ENCODE measurements around the gene STPG3.

STPG3 gene
- total RNA-seq = 0 to 2.5 (median 0) reads per million in 3 experiments

DNA sequence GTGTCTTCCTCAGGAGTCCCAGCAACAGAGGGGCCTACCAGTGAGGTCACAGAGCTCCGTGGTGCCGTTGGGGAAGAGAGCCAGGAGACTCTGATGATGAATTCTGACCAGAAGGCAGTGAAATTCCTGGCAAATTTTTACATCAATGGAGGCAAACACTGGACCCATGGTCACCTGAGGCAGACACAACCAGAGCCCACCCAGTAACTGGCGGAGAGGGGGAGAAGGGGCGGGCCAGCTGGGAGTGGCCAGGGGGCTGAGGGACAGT lies at the start of gene STPG3:
Gene STPG3, plus strand, starts transcription at position 93 of the 268 bp plus-strand sequence. Its CDS starts 1 bp downstream, at position 94.
- DNase-seq = no peak

DNA sequence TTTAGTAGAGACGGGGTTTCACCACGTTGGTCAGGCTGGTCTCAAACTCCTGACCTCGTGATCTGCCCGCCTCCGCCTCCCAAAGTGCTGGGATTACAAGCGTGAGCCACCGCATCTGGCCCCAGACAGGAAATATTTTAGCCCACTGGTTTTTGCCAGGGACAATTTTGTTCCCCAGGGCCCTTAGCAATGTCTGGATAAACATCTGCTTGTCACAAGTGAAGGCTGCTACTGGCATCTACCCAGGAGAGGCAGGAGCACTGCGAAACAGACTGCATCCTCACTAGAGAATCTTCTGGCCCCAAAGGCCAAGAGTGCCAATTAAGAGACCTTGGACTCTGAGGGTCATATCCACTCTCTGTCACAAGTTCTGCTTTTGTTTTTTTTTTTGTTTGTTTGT lies 48.1 kb upstream of the STPG3 start:
- no peak for DNase-seq

DNA sequence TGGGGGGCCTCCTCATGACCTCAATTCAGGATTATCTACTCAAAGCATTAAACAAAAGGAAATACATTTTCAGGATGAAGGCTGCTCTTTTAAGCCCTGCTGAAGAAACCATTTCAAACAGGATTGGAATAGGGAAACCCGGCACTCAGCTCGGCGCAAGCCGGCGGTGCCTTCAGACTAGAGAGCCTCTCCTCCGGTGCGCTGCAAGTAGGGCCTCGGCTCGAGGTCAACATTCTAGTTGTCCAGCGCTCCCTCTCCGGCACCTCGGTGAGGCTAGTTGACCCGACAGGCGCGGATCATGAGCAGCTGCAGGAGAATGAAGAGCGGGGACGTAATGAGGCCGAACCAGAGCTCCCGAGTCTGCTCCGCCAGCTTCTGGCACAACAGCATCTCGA lies 46.4 kb upstream of the STPG3 start:
- DNase-seq = no peak

DNA sequence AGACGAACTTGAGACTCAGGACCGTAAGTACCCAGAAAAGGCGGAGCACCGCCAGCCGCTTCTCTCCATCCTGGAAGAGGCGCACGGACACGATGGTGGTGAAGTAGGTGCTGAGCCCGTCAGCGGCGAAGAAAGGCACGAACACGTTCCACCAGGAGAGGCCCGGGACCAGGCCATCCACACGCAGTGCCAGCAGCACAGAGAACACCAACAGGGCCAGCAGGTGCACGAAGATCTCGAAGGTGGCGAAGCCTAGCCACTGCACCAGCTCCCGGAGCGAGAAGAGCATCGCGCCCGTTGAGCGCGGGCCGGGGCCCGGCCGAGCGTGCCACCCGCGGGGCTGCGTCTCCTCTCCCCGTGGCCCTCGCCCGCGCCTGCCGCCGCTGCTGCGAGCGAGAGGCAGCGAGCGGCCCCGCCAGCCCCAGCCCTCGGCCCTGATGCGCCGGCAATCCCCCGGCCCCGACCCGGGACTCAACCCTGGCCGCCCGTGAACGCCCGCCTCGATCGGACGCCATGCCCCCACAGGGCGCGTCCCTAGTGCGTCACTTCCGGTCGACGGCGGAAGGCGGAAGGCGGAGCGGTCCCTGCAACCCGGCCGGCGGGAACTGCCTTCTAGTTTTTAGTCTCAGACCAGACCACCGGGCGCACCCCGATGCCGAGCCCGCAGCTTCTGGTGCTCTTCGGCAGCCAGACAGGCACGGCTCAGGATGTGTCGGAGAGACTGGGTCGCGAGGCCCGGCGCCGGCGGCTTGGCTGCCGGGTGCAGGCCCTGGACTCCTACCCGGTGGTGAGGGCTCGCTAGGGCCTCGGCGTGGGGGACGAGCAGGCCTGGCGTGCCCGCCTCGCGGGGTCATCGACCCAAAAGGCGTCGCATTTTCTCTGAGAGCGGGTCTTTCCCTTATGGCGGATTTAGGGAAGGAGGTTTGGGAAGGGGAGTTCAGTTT lies 45.7 kb upstream of the STPG3 start, which contains the start of the genes NDOR1 and TMEM203:
Gene NDOR1, plus strand, starts transcription at position 575 of the 944 bp plus-strand sequence. Its CDS starts 78 bp downstream, at position 653.
Gene TMEM203, minus strand, starts transcription at position 523 of the 944 bp plus-strand sequence. Its CDS starts 234 bp downstream, at position 289.
- peak; percentile 89 for DNase-seq

DNA sequence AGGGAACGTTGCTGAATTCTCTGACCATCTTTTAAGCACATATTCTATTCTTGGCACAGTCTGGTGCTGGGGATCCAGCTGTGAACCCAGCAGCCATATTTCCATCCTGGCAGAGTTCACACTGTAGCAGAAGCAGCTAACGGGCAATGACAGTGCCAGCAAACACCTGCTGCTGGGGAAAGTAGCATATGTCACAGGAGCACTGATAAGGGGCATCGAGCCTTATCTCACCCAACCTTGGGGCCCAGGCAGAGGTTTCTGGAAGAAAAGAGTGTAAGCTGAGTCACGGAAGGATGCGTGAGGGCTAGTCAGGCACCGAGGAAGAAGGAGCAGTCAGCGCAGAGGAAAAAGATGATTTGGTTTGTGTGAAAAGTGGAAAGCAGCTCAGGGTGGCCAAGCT lies 44.5 kb upstream of the STPG3 start:
- DNase-seq = no peak

DNA sequence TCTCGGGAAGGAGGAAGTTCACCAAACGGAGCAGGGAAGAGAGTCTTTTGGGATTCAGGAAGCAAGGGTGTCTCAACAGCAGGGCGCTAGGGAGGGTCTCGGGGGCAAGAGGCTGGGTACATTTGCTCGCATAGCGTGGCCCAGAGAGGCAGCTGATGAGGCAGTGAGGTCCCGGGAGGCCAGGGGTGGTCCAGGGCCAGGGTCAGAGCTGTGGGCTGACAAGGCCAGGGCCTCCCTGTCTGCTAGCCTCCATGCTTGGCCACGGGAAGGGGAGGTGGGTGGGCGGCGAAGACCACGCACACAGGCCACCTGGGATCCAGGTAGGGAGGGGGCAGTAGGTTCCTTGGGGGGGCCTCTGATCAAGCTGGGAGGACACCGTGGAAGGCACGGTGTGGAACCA lies 39.6 kb upstream of the STPG3 start:
- DNase-seq = no peak

DNA sequence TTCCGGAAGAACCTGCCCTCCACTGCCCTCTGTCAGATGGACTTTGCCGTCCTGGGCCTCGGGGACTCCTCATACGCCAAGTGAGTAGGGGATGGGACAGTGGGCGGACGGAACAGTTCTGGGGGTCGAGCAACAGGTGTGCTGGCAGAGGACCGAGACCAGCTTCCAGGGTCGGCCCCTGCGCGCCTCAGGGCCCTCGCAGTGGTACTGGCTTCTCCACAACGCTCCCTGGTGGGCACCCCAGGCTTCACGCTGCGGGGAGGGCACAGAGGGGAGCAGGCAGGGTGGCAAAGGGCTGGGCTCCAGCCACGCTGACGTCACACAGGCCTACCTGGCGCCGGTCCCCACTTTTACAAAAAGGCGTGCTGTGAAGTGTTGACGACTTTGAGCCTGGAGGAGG lies 38.6 kb upstream of the STPG3 start:
- no peak for DNase-seq

DNA sequence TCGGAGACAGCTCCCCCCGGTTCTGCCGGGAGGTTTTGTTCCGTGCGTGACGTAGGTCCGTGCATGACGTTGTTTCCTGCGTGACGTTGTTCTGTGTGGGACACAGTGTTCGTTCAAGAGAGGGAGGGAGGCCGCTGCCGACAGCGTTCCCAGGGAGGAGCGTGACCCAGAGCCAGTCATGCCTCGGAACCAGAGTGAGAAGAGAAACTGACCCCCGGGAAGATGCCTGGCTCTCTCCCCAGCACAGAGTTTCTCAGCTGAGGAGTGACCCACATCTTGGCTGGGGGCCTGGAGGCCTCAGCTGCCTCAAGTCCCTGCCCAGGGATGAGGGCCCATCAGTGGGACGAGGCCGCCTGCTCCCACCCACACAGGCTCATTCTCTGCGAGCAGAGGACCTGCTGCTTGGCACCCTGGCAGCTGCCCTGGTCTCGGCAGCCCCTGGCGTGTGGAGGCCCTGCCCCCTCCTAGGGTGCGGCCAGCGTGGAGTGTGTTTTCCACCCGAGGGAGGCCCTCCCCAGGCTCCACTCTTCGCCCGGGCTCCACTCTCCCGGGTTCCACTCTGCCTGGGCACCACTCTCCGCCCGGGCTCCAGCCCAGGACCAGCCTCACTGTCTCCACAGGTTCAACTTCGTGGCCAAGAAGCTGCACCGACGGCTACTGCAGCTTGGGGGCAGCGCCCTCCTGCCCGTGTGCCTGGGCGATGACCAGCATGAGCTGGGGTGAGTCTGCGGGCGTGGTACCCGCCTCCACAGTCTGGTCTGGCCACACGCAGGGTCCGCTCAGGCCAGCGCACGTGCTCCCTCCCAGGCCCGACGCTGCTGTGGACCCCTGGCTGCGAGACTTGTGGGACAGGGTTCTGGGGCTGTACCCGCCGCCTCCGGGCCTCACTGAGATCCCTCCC lies 37.7 kb upstream of the STPG3 start:
- no peak for DNase-seq

DNA sequence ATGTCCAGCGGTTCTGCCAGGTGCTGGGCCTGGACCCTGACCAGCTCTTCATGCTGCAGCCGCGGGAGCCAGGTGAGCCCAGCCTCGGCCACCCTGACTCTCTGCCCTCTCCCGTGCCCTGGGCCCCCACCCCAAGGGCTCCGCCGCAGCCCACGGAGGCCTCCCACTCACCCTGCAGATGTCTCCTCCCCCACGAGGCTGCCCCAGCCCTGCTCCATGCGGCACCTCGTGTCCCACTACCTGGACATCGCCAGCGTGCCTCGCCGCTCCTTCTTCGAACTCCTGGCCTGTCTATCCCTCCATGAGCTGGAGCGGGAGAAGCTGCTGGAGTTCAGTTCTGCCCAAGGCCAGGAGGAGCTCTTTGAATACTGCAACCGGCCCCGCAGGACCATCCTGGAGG lies 36.5 kb upstream of the STPG3 start:
- no peak for DNase-seq

DNA sequence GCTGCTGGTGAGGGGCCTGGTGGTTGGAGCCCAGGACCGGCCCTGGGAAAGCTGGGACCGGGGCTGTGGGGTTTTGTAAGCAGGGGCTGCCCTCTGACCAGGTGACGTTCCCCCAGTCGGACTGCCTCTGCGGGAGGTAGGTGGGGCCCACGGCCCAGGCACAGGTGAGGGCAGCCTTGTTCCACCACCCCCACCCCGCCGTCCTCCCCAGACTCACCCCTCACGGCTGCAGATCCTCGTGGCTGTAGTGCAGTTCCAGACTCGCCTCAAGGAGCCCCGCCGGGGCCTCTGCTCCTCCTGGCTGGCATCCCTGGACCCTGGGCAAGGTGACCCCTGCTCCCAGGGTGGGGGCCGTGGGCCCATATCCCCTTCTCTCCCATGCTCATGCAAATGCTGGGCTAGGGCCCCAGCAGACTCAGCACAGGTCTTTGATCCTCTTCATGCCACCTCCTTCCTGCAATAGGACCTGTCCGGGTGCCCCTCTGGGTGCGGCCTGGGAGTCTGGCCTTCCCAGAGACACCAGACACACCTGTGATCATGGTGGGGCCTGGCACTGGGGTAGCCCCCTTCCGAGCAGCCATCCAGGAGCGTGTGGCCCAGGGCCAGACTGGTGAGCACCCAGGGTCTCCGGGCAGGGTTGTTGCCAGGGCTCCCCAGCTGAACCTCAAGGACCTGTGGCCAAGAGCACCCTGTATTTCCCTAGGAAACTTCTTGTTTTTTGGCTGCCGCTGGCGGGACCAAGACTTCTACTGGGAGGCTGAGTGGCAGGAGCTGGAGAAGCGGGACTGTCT lies 35.7 kb upstream of the STPG3 start:
- no peak for DNase-seq

DNA sequence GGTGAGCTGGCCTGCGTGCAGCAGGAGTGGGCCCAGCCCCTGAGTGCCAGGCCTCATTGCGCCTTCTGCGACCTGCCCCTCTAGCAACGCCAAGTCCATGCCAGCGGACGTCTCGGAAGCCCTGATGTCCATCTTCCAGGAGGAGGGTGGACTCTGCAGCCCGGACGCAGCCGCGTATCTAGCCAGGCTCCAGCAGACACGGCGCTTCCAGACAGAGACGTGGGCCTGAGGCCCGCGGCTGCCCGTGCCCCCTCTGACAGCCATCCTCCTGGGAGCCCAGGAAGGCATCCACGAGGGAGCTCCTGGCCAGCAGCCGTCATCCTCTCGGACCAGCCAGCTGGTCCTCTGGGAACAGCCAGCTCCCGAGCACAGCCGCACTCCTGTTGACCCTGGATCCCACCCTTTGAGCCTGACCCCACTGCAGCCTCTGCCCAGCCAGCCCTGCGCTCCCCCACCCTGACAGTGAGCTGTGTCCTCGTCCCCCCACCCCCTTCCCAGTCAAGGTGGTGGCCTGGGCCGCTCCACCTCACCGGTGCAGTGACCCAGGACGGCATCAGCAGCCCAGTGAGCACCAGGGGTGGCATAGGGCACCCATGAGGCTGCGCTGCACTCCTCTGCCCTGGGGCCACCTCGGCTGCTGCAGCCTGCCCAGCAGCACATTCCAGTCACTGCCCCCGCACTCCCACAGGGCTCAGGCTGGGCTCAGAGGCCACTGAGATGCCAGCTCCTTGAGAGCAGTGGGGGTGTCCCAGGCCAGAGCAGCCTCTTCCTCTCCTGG lies 34.7 kb upstream of the STPG3 start:
- no peak for DNase-seq

DNA sequence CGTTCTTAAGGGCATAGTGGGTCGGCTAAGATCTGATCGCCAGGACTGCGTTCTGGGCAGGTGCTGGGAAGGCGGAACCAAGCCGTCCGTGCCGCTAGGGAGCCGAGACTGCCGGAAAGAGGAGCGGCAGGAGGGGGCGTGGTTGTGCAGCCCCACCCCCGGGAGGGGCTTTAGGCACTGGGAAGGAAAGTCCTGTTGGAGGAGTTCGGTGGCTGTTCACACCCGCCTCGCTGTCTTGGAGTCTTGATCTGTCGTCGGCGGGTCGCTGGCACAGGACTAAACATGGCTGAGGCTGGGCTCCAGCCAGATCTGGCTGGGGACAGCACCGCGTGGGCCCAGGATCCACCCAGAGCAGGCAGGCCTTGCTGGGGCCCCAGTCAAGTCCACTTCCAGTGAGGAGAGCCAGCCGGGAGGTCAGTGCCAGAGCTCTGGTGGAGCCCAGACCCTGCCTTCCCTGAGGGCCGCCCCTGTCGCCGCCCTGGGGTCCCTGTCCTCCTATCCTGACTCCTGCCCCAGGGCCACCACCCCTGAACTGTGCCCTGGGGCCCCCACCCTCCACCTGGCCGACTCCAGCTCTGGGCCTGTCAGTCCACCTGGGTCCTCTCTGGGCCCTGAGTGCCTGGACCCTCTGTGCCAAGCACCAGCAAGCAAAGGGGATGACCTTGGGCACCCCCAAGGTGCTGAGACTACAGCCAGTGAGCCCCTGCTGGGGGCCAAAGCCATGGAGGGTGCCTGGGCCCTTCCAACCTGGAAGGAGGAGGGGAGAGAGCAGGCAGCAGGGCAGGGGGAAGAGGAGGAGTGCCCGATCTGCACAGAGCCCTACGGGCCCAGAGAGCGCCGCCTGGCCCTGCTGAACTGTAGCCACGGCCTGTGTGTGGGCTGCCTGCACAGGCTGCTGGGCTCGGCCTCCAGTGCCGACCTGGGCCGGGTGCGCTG lies 33.5 kb upstream of the STPG3 start:
- no peak for DNase-seq

DNA sequence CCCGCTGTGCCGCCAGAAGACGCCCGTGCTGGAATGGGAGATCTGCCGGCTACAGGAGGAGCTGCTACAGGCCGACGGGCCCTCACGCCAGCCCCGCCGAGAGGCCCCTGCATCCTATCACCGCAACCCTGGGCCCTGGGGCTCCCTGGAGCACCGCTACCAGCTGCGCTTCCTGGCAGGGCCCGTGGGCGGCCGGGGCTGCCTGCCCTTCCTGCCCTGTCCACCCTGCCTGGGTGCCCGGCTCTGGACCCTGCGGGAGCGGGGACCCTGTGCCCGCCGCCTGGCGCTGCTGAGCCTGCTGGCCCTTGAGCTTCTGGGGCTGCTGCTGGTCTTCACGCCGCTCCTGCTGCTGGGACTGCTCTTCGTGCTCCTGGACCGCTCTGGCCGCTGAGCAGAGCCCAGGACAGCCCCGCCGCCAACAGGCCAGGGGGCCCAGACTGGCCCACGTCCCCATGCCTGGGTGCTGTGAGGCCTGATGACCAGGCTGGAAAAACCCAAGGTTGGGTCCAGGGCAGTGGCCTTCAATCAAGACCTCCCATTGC lies 32.8 kb upstream of the STPG3 start:
- no peak for DNase-seq

DNA sequence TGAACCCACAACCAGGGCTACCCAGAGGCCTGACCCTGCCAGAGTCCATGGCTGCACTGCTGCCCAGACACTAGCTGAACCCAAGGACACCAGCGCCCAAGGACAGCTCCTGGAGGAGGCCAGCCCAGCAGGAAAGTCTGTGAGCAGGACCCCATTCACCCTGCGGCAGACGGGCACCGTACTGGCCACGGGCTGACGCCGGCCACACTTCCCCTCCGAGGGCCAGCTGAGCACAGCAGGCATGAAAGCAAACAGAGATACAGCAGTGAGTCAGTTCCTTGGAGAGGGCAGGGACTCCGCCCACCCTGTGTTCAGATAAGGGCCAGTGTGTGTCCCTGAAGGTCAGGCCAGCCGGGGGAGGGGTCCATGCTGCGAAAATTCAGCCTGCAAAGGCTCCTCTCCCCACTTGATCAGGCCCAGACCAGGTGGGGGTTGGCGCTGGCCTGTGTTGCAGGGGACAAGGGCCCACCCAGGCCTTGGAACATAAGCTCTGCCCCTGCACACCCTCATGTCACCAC lies 32.3 kb upstream of the STPG3 start:
- no peak for DNase-seq

DNA sequence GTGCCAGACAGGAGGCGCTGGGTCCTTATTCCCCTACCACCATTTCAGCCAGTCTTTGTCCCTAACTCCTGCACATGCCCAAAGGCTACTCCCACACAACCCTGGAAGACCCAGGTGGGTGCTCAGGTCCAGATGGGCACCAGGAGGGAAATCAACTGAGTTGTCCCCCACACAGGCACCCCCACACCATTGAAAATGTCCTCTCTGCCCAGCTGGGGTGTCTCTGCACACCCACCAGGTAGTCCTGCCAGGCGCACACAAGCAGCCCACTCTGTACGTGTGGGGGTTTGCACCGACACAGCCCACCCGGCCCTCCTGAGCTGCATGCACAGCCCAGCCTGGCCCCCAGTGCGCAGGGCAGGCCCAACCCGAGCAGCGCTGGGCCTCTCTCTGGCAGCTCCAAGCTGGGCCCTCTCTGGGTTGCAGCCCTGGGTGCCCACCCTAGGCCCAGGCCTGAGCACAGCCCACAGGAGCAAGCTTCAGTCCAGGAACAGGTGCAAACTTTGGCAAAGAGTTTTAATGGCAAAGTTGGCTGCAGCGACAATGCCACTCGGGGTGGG lies 31.2 kb upstream of the STPG3 start:
- DNase-seq = no peak

DNA sequence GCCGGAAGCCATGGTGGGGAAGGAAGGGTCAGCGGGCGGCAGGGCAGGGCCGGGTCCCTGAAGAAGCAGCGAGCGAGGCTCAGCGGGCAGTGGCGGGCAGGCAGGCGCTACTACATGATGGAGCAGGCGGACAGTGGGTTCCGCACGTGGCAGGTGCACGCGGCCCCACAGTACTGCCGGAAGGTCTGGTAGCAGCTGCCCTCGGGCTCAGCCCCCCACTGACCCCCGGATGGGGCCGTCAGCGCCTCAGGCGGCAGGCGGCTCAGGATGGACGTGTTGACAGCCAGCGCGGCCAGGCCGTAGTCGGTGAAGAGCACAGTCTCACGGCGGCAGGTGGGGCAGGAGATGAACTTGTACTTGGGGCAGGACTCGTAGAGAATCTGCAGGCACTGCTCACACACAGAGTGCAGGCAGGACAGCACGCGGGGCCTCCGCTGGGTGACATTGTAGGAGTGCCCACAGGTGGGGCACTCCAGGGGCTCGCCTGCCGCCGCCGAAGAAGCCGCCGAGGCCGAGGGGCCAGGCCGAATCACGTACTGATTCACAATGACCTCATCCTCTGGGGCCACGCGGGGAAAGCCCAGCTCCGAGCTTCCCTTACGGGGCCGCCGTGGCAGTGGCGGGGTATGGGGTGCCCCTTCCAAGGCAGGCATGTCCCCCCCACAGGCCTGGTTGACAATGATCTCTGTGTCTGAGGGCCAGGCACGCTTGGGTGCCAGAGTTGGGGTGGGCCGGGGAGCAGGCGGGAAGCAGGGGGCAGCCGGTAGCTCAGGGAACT lies 30.6 kb upstream of the STPG3 start:
- DNase-seq = no peak

DNA sequence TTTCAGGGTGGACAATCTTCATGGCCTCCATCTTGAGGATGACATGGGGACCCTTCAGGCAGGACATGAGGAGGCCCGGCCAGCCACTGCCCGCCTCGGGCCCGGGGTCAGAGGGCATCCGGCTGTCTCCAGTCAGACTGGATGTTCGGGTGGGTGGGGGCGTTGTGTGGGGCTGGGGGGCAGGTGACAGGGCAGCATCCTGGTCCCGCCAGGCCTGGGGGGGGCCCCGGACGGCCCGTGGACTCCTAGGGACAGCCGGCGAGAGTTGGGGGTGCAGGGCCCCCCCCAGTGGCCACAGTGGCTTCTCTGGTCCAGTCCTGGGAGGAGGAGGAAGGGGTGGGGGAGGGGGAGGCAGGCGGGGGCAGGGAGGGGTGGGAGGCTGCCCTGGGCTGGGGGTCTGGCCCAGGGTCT lies 30.0 kb upstream of the STPG3 start:
- no peak for DNase-seq

DNA sequence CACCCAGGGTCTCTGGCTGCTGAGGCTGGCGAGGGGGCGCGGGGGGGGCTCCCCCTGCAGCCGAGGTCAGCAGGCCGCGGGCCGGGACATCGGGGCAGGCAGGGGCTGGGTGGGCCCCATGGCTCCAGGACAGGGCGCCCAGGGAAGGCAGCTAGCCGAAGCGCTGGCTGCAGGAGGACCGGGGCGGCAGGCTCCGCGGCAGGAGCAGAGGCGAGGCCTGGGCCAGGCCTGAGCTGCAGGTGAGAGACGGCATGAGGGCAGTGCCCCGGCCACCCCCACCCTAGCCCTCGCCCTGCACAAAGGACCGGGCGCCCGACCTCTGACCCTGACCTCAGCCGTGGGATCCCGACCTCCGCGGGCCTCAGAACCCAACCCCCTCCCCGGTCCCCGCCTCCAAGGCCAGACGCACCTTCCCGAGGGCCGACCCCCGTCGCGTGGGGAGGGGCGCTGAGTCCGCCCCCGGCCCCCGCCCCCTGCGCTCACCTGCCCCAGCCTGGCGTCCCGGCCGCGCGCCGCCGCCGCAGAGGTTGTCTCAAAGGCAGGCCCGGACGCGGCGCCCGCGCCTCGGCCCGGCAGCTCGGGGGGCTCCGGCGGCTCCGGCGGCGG lies 29.5 kb upstream of the STPG3 start:
- DNase-seq = no peak

All from central memory CD4-positive, alpha-beta T cell (primary cell).